LHCN-M2 (cell line): ENCODE results near the gene RSPH3. TPM values are rescaled to one million over a fixed set of nuclear protein-coding genes. Genes with fewer than 3 reads are reported as not detected.

Source experiments
- DNase-seq: peaks from one replicate; pipeline ENCODE4 v3.0.0-alpha.2; 2012; ENCODE audit warnings: low read depth
- total RNA-seq: library from RNA; depleted of rRNA; stranded (reverse); fragments of >200 nt; gene quantifications from 2 replicates; pipeline ENCODE4 v1.2.3, GENCODE V29; 2014; rRNA removed

The RSPH3 gene
- total RNA-seq, 1 experiment from 2014 or later: 5.1 TPM

DNA sequence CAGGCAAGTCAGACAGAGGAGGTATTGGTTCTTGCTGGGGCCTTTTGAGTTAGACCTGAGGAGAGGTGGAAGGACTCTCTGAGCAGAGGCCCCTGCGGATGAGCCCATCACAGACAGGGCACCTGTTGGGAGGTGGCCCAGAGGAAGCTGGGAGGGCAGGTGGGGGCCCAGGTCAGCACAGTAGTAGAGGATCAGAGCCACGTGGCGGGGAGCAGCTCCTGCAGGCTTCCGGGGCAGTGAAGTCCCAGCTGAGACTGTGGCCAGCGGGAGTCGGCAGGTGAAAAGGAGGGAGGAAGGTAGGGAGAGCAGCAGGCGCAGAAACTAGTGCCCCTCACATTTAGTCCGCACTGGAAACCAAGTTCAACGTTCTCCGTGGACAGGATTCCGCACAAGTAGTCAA, 61.8 kb downstream of the RSPH3 start:
- DNase-seq: no peak

DNA sequence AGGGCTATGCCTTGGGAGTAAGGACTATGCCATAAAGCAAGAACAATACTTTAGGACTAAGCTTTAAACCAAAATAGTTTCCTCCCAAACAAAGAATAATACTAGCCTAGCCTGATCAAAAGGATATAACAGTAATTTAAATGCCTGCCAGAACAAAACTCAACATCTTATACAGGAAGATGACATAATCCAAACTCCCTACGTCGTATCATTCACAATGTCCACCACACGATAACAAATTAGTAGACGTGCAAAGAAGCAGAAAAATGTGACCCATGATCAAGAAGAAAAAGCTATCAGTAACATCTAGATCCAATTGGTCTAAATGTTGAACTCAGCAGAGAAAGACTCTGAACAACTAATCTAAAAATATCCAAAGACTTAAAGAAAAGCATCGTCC, 65.8 kb downstream of the RSPH3 start:
- no peak for DNase-seq

- DNase-seq: no peak
These were observed 66.9 kb downstream of the RSPH3 start for GRCh38 chr6:158933079-158933595.

DNA sequence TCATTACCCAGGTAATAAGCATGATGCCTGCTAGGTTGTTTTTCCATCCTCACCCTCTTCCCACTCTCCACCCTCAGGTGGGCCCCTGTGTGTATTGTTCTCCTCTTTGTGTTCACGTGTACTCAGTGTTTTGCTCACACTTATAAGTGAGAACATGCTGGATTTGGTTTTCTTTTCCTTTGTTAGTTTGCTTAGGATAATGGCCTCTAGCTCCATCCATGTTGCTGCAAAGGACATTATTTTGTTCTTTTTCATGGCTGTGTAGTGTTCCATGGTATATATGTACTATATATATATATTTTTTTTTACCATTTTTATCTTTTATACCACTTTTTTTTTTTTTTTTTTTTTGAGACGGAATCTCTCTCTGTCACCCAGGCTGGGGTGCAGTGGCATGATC, 71.9 kb downstream of the RSPH3 start:
- no peak for DNase-seq

DNA sequence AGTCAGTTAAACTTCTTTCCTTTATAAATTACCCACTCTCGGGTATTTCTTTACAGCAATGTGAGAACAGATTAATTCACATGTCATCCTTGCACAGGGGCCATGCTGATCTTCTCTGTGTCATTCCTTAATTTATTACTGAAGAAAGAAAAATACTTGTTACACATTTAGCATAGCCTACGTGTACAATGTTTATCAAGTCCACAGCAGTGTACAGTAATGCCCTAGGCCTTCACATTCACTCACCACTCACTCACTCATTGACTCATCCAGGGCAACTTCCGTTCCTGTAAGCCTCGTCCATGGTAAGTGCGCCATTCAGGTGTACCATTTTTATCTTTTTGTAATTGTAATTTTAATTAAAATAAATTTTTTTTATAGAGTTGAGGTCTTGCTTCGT, 73.6 kb downstream of the RSPH3 start:
- DNase-seq: peak; percentile 51

GRCh38 chr6:158924499-158925455, 75.2 kb downstream of the RSPH3 start:
- DNase-seq: no peak

DNA sequence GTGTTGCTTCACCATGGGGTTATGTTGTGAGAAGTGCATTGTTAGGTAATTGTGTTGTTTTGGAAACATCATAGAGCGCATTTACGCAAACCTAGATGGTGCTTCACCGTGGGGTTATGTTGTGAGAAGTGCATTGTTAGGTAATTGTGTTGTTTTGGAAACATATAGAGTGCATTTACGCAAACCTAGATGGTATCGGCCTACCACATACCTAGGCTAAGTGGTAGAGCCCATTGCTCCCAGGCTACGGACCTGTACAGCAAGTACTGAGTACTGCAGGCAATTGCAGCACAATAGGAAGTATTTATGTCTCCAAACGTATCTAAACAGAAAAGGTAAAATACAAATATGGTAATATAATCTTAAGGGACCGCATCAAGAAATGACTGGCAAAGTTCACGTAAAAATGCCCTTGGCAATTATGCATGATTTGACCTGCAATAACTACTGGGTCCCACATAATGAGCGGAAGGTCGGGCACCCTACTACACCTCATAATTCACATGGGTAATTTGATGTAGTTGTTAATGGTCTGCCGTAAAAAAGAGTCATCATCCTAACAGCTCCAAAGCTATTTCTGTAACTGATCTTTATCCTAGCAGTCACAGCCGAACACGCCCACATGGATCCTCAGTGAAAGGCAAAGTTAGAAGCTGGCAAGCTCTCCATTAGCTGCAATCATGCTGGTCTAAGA, 76.0 kb downstream of the RSPH3 start:
- no peak for DNase-seq

Other genes starting within 250 kb of the RSPH3 start
- 84.7 and 93.2 TPM in 2 replicates for gene EZR, start 180.8 kb downstream of the RSPH3 start, total RNA-seq
- gene TAGAP, start 44.8 kb upstream of the RSPH3 start, total RNA-seq: not detected in 2 replicates
- not detected in 2 replicates for gene FNDC1, start 169.2 kb upstream of the RSPH3 start, total RNA-seq